Lower leg skin (tissue), 3 donors: ENCODE measurements around the gene CFAP107.

ENCODE experiments used
- CTCF ChIP-seq, 3 donors: fragments of 450-650 bp; IDR thresholded peaks; one replicate each; pipeline ENCODE4 v1.5.1; 2016; ENCODE audit warnings: antibody characterized with exemption in 3 of 3, mild to moderate bottlenecking in 3 of 3, moderate library complexity in 2 of 3
- POLR2A ChIP-seq, 2 donors: fragments of 450-650 bp; IDR thresholded peaks; one replicate each; pipeline ENCODE4 v1.6.1; 2016 to 2017; ENCODE audit warnings: antibody characterized with exemption in 2 of 2, mild to moderate bottlenecking in 1 of 2, moderate library complexity in 1 of 2

- no peak for TF ChIP-seq CTCF (IDR thresholded peaks at IDR 0.05)
- TF ChIP-seq POLR2A (IDR thresholded peaks at IDR 0.05) = no peak
Observed at GRCh38 chr1:12764016-12764415, 18.0 kb downstream of the CFAP107 start.
